ENCODE results near the gene CAPZA3.
"Not testable (repeated sequence)": the region's sequence is repeated elsewhere in the genome, so short reads cannot be mapped to it uniquely, and the experiment has no call there.

CAPZA3 gene, protein sequence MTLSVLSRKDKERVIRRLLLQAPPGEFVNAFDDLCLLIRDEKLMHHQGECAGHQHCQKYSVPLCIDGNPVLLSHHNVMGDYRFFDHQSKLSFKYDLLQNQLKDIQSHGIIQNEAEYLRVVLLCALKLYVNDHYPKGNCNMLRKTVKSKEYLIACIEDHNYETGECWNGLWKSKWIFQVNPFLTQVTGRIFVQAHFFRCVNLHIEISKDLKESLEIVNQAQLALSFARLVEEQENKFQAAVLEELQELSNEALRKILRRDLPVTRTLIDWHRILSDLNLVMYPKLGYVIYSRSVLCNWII

DNA sequence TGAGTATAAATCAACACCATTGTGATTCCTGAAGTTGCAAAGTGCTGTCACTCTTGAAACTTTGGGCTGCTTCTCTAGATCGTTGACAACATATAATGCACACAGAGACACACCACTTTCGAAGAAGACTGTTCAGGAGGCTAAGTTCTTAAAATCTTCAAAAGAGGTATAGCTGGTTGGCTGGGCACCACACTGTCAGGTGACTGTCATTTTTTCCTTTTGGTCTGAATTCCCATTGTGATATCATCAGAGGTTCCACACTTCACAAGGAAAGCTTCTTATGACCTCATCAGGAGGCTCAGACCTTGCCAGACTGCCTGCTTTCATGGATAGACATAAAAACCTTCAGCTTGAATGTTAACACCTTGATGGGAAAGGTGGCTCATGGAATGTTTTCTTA lies at the start of gene CAPZA3, which contains the start of gene PLCZ1:
Gene CAPZA3, plus strand, starts transcription at position 301 of the 400 bp plus-strand sequence. CDS start 150 bp downstream, outside the sequence.
Gene PLCZ1, minus strand, starts transcription at position 194 of the 400 bp plus-strand sequence. CDS start 641 bp downstream, outside the sequence.
- DNase-seq (ENCODE audit: low read depth in 2 of 2, low spot score in 1 of 2) = no peak

DNA sequence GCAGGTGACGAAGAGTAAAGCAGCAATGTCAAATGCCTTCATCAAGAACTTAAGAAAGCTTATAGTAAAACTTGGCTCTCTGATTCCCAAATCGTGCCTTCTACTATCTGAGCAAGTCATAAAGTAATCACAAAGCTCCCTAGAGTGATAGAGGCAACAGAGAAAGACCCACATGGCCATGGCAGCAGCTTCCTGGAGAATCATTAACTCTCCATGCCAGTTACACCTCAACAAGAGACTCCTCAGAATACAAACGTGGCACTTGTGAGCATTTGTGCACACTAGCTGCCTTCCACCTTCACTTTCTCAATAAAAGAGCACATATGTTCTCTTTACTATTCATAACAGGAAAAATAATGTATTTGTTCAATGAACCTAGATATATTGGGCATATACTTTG lies 48.1 kb upstream of the CAPZA3 start:
- no peak for DNase-seq (ENCODE audit: low read depth in 2 of 2, low spot score in 1 of 2)

DNA sequence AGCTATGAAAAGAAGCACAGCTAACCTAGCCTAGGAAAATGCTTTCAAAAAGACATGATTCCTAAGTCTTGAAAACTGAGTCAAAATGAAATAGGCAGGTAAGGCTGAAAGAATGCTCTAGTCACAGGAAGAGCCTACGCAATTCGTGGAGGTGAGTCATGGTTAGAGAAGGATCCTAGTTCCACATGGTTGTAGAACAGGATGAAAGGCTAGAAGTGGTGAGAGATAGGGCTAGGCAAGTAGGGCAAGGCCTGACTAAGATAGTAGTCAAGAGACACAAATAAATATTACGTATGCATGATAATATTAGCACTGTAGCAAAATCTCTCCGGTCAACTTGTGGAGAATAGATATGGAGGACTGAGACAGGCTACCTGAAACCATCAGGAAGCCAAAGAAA lies 47.3 kb upstream of the CAPZA3 start:
- no peak for DNase-seq (ENCODE audit: low read depth in 2 of 2, low spot score in 1 of 2)

DNA sequence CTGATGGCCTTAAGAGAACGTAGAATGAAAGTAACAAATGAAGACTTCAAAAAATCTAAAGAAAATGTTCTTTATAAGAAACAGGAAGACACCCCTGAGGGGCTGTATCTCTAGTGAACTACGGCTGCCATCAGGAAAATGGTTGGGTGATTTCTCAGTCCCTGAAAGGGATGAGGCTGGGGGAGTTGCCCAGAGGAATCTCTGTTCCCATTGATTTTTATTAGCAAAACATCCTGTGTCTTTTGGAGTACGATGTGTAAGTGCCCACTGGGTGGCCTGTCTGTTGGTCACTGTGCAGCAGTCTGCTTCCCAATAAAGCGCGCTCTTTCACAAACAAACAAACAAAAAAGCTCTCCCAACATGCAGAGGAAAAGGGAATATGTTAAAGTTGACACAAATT lies 43.9 kb upstream of the CAPZA3 start:
- DNase-seq (ENCODE audit: low read depth in 2 of 2, low spot score in 1 of 2) = not testable (repeated sequence)

DNA sequence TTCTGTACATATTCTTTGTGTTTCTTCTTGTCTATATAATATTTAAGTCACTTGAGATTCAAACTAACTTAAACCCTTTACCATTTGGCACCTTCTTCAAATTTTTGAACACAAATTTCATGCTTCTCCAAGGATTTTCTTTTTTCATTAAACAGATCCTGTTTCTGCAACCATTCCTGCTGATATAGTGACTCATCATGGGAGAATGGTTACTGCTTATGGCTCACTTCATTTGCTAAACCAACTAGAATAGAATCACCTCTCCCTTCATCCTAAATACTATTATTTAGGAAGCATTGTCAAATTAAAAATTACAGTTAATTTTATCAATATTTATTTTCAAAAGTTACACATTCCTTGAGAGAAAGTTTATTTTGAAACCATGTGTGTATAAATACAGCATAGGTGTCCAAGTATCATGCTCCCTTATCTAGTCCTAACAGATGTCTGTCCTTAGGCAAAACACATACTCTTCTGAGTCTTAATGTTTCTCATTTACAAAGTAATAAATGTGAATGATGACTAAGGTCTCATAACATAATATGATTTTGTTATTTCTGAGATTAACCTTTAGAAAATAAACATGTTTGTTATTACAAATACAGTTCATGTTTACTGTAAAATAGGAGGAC lies 40.8 kb upstream of the CAPZA3 start:
- no peak for DNase-seq (ENCODE audit: low read depth in 2 of 2, low spot score in 1 of 2)

DNA sequence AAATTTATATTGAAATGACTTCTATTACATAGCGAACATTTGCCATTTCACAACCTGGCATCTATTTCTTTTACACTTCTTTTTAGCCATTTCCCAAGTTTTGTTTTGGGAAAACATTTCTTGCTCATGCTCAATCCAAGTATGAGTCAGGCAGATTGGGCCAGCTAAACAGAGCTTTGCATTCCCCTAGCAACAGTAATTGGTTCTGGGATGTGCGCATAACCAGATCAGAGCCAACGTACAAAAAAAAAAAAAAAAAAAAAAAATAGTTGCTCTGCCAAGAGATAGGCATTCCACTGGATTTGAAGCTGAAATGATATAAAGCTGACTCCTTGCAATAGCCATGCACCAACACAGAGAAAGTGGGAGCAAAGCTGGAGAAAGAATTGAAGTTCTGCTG lies 37.6 kb upstream of the CAPZA3 start:
- no peak for DNase-seq (ENCODE audit: low read depth in 2 of 2, low spot score in 1 of 2)

DNA sequence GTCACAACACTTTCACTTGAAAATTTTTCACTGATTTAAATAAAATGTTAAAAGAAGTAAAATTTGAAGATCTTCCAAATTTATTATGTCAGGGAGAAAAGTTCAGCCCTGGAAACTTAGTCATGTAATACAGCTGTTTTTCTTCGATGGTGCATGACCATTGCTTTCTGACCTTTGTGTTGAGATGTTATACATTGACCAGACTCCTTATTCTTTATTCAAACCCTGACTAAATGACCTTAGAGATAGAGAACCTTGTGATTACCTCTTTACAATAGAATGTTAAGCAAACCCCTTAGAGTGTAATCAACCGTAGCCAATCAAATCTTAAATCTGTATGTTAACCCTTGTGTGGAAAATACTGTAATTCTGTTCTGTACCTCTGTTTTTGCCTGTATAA lies 34.6 kb upstream of the CAPZA3 start:
- no peak for DNase-seq (ENCODE audit: low read depth in 2 of 2, low spot score in 1 of 2)

DNA sequence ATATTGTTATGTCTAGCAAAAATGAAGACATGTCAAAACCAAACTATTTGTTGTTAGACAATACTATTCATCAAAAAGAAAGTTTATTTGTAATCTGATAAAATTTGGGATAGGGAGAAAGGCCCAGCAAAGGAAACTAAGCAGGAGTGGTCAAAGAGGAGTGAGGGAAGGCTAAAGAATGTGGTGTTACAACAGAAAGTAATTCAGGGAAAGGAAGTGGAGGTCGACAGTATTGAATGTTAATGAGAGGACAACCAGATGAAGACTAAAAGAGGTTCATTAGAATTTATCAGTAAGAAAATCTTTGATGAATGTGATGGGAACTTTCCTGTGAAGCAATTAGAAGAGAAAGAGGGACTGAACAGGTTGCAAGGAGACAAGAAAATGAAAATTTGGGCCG lies 34.0 kb upstream of the CAPZA3 start:
- no peak for DNase-seq (ENCODE audit: low read depth in 2 of 2, low spot score in 1 of 2)

DNA sequence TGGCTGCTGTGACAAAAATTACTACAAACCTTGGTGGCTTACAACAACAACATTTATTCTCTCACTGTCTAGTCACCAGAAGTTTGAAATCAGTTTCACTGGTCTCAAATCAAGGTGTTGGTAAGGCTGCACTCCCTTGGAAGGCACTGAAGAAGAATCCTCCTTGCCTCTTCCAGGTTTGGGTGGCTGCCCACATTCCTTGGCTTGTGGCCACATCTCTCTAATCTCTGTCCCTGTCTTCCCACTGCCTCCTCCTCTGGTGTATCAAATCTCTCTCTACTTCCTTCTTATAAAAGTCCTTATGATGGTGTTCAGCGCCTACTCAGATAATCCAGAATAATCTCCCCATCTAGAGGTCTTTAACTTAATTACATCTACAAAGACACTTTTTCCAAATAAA lies 31.1 kb upstream of the CAPZA3 start:
- DNase-seq (ENCODE audit: low read depth in 2 of 2, low spot score in 1 of 2) = no peak

DNA sequence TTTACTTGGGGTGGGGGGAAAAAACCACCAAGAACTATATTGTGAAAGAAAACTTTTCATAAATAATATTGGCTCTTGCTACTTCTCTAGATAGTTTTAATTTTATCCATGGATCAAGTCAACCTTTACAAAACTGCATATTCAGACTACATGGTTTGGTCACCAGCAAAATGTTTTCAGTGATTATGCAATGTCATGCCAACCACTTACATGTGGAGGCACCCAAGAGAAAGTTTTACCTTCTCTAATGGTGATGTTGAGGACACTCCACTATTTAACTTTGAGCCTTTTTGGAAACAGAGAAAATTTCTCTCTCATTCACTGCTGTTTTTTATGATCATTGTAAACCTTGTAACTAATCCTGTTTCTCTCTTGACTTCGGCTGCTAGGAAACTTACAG lies 21.7 kb upstream of the CAPZA3 start:
- no peak for DNase-seq (ENCODE audit: low read depth in 2 of 2, low spot score in 1 of 2)

DNA sequence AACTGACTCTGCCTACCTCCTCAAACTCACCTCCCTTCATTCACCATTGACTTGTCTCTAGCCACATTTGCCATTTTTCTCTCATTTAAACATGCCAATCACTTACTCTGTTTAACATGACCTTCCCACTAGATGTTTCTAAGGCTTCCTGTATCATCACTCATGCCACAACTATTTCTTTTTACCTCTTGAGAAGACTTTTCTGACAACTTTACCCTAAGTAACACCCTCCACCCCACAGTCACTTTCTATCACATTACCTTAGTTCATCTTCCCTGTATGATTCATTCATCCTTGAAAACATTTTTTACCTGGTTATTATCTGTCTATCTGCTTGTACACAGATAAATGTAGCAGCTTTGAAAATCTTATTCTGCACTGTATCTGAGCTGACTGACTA lies 19.5 kb upstream of the CAPZA3 start:
- DNase-seq (ENCODE audit: low read depth in 2 of 2, low spot score in 1 of 2) = no peak

DNA sequence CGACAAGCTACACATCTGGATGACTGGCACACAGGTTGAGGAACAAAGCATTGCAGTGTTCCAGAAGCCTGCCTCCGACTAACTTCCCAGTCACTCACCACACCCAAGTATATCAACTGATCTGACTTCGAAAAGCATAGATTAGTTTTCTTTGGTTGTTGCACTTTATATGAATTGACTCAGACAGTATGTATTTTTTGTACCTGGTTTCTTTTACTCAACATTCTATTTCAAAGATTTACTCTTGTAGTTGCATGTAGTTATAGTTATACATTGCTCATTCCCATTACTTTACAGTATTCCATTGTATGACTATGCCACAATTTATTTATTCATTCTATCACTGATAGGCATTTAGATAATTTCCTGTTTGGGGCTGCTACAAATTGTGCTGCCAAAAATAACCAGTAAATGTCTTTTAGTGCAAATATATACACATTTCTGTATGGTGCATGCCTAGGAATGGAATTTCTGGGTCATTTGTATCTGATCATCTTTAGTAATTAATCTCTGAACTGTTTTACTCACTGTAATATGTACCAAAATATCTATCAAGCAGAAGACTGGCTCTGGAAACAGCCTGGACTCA lies 17.9 kb upstream of the CAPZA3 start:
- no peak for DNase-seq (ENCODE audit: low read depth in 2 of 2, low spot score in 1 of 2)

DNA sequence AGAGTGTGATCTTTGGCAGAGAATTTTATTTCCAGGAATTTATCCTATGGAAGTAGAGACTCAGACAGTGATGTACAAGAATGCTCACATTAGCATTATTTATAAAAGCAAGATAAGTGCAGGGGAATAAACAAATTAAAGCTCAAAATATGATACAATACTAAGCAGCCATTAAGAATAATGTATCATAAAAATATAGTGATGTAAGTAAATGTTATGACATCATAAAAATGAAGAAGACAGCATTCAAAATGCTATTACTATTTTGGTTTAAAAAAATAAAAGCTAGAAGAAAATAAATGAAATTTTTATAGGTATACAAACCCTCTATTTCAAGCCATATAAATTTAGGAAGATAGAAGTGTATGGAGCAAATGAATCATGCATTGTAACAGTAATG lies 17.2 kb upstream of the CAPZA3 start:
- DNase-seq (ENCODE audit: low read depth in 2 of 2, low spot score in 1 of 2) = no peak

DNA sequence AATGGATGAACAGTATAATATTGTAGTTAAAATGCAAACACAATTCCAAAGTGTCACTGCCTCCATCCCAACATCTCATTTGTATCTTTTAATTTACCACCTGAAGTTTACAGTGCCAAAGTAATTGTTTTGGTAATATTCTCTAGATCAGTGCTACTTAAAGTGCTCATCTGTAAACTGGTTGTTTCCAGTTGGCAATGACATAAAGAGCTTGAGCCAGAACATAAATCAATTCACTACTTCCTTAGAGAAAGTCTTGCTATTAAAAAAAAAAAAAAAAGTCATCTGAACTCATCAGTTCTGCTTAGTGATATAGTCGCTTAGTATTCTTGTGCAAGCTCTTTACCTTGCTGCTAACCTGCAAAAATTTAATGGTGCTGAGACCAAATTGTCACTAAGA lies 16.5 kb upstream of the CAPZA3 start:
- DNase-seq (ENCODE audit: low read depth in 2 of 2, low spot score in 1 of 2) = no peak

DNA sequence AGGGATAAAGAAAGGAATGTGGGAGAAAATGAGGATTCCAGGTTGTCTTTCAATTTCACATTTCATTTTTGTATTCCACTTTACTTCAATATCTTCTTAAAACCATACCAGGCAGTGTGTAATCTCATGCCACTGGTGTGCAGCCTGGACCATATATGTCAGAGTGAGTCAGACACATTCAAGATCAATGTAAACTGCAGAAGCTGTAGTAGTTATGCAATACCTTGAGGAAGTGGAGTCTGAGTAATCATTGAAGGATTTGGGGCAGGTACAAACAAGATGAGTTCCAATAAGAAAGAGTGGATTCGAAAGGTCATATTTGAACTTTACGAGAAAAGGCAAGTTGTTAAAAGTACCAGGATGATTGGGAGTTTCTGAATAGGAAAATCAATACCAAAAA lies 14.2 kb upstream of the CAPZA3 start:
- DNase-seq (ENCODE audit: low read depth in 2 of 2, low spot score in 1 of 2) = no peak

DNA sequence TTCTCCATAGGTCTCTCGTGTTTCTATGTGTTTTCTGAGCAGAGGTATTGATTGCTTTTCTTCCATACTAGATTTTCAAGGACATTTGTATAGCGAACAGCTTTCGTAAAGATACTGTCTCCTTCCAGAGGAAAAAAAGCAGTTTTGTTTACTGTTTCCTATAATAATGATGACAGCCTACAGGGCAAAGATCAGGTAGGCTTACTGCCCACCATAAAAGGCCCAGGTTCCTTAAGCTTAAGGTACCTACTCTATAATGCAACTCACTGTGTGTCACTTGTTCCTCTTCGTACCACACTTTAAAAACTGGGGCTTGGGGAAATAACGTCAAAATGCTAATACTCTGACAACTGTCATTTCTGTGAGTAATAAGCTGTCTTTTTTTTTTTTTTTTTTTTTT lies 6.8 kb upstream of the CAPZA3 start:
- DNase-seq (ENCODE audit: low read depth in 2 of 2, low spot score in 1 of 2) = no peak

DNA sequence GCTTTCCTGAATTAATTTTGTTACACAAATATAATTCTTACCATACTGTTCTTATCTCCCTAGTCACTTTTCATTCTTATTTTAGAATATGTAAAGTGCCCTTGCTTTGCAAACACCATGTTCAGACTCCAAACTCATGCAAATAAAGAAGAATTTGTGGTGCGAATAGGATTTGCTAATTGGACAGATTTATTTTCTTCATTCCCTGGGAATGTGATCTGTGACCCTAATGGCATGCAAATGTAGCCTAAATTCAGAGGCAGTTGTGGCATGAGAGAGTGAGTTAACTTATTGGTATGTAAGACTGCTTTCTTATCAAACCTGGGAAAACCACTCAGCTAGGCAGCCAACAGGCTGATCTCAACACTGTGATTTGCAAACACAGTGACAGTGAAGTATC lies 10.0 kb downstream of the CAPZA3 start:
- no peak for DNase-seq (ENCODE audit: low read depth in 2 of 2, low spot score in 1 of 2)

DNA sequence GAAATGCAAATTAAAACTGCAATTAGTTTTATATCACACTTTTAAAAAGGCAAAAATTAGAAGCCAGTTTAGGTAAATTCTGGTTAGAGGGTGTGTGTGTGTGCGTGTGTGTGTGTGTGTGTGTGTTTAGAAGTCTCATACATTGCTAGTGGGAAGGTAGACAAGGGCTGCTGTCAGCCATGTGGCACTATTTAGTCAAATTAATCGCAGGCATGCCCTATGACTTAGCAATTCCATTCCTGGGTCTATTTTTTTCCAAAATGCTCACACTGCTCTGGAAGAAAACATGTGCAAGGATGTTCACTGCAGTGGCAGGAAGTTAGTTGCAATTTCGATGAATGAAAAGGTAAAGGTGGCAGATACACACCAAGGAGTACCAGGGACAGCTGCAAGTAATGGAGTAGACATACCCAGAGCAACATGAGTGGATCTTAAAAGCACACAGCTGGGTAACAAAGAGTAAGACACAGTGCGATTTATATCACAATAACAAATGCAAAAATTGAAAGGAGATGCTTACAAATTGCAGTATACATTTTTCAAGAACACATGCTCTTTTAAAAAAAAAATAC lies 11.6 kb downstream of the CAPZA3 start:
- no peak for DNase-seq (ENCODE audit: low read depth in 2 of 2, low spot score in 1 of 2)

DNA sequence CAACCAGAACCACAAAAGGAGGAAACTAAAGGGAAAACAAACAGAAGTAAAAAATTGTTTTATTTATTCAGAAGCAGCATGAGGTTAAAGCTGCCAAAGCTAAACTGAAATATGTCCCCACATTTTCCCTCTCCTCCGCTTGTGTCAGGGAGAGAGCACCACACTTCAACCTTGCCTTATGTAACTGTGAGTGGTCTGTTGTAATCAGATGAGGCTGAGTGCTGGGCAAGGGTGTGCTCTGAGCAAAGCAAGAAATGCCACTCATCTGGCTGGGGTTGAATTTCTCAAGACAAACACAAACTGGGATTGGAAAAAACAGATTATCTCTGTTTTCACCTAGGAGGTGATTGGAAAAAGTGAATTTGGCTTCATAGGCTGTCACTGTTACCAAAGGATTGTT lies 12.2 kb downstream of the CAPZA3 start:
- DNase-seq (ENCODE audit: low read depth in 2 of 2, low spot score in 1 of 2) = no peak

DNA sequence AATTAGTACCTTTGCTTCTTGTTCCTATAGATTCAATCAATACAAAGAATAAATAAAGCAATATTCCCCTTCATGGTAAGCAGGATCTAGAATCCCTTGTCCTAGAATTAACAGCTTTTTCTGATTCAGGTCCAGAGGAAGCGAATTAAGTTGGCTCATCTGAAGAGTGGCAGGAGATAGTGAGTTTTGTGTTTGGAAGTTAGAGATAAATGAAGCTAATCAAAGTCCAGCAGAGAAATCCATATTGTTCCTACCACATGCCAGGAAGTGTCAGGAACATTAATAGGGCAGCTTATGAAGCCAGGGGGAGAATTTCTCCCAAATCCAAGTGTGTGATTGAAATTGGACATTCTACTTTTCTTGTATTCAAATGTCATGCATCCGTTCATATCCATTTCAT lies 13.9 kb downstream of the CAPZA3 start:
- DNase-seq (ENCODE audit: low read depth in 2 of 2, low spot score in 1 of 2) = no peak

DNA sequence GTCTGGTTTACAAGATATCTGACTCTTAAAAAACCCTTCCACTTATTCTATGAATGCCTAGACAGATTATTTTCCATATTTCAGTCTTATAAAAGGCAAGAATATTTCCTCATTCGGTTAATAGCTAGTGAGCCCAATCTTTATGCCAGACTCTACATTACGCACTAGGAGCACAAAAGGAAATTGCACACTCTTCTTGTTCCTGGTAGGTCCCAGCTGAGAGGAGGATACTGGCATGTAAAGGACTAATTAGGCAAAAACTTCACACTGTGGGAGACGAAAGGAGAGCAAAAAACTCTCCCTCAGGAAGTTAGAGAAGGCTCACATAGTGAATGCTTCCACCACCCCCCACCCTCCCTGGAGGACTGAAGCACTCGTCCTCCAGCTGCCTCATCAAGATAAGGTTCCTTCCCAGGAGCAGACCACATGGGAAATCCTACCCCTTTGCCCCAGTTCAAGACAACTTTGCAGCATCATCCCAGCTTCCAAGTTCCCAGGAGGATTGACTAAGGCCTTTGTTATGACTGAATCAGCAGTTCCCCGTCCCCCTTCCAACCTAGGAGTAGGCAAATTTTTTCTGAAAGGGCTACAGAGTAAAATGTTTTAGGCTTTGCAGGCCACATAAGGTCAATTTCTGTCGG lies 14.5 kb downstream of the CAPZA3 start:
- no peak for DNase-seq (ENCODE audit: low read depth in 2 of 2, low spot score in 1 of 2)

DNA sequence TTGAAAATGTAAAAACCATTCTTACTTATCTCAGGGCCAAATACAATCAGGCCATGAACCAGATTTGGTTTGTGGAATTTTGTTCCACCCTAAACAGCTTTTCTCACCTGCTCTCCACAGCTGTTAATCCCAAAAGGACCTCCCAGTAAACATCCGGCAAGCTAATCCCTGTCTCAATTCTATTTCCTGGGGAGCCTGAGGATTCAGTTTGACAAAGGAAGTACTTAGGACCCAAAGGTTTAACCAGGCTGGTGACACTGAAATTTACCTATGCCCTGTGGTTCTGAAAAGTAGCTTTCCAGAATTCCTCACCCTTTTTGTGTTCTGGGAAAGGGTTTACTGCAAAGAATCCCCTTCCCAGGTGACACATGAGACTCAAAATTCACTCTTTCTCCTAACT lies 15.0 kb downstream of the CAPZA3 start:
- DNase-seq (ENCODE audit: low read depth in 2 of 2, low spot score in 1 of 2) = no peak

All from stimulated activated CD8-positive, alpha-beta memory T cell treated with anti-CD3 and anti-CD28 coated beads, Interleukin-4, amount 100 ng/mL, for 1 hour (primary cell).